Adrenal gland (tissue), 12 donors: ENCODE data around the gene LRRC19. TPM values are rescaled to one million over a fixed set of nuclear protein-coding genes. Genes with fewer than 3 reads are reported as not detected.

ENCODE experiments used
- DNase-seq, 7 donors: peaks; one replicate each; pipeline ENCODE4 v3.0.0-alpha.2; 2019 to 2020
- H3K27ac ChIP-seq, 5 donors: fragments of 200-600 bp; sonication (generic) in 4 of 5; 1 replicate in 3 of 5; 2 replicates in 2 of 5; pipeline versions ENCODE4 v1.5.1 to v1.8.0; 2016 to 2020; ENCODE audit warnings: mild to moderate bottlenecking in 1 of 5
- H3K27me3 ChIP-seq: fragments of 200-600 bp; 2 replicates; pipeline ENCODE4 v1.8.0; 2021
- H3K36me3 ChIP-seq, 2 donors: fragments of 200-600 bp; replicated peaks in 1 of 2; 1 replicate in 1 of 2; 2 replicates in 1 of 2; pipeline versions ENCODE4 v1.5.1 to v1.8.0; 2018 to 2022
- H3K4me1 ChIP-seq, 2 donors: fragments of 200-600 bp; replicated peaks in 1 of 2; 1 replicate in 1 of 2; 2 replicates in 1 of 2; pipeline versions ENCODE4 v1.5.1 to v1.8.0; 2018 to 2021
- H3K4me3 ChIP-seq, 4 donors: fragments of 200-600 bp; sonication (generic) in 3 of 4; one replicate each; pipeline ENCODE4 v1.5.1; 2016 to 2018
- H3K9me3 ChIP-seq, 3 donors: fragments of 200-600 bp; sonication (generic) in 1 of 3; replicated peaks in 1 of 3; 1 replicate in 2 of 3; 2 replicates in 1 of 3; pipeline versions ENCODE4 v1.5.1 to v1.8.0; 2016 to 2021
- POLR2A ChIP-seq, 2 donors: fragments of 450-650 bp; IDR thresholded peaks; one replicate each; pipeline ENCODE4 v1.6.1; 2017; ENCODE audit warnings: antibody characterized with exemption in 2 of 2, mild to moderate bottlenecking in 2 of 2, moderate library complexity in 1 of 2
- WGBS, 4 donors: extraction: QIAGEN DNeasy Blood & Tissue Kit in 2 of 4; methylation state at CpG; one replicate each; pipeline versions ENCODE4 v1.1.5 to v1.1.7; 2013 to 2017; 5-methylcytosine and 5-hydroxymethylcytosine counted together
- intact Hi-C, 2 donors: fragments of 100-400 bp; cut with DNase I; formaldehyde crosslinking; loops; one replicate each; pipeline versions ENCODE4 v1.14.1 to v1.15.0; 2022 to 2023
- polyA plus RNA-seq, 3 donors: library from polyadenylated mRNA; stranded (reverse); fragments of 200-250 nt in 2 of 3; fragments of 350-450 nt in 1 of 3; fragmentation: Illumina TruSeq in 1 of 3; extraction: RNeasy Lipid Tissue Mini Kit (QIAGEN cat#74804) in 1 of 3; gene quantifications; one replicate each; pipeline ENCODE4 v1.2.3, GENCODE V29; 2013 to 2014
- total RNA-seq, 9 donors: library from RNA; depleted of rRNA in 4 of 9; stranded (reverse); fragments of >200 nt in 4 of 9; fragments of 120-200 nt in 1 of 9; fragmentation: NEBNext Ultra II Directional in 1 of 9; extraction: Animal tissue kit (Norgen Biotek cat#: 25700) in 1 of 9; gene quantifications; one replicate each; pipeline versions ENCODE4 v1.1.0 to v1.2.4, GENCODE V29; 2013 to 2023
- TF ChIP-seq, protein P1 (sequence below), 6 experiments: fragments of 450-650 bp in 4 of 6; fragments of 200-600 bp in 2 of 6; sonication (generic) in 1 of 6; IDR thresholded peaks; 1 replicate in 5 of 6; 2 replicates in 1 of 6; pipeline versions ENCODE4 v1.5.1 to v1.8.0; 2016 to 2021; ENCODE audit warnings: antibody characterized with exemption in 6 of 6, mild to moderate bottlenecking in 2 of 6, moderate library complexity in 1 of 6
- donor health status: healthy with polysubstance abuse.
- donor health status: Bipolar disorder and iron deficiency.
- donor health status: DM: yes; HTN: yes; CAD: no.
- donor health status: DM: no; HTN: no; CAD: no.
- donor health status: DM: no; HTN: no; CAD: no.
- donor health status: DM: yes; HTN: yes; CAD: no.

LRRC19 gene
- total and polyA plus RNA-seq, 12 donors = not detected

DNA sequence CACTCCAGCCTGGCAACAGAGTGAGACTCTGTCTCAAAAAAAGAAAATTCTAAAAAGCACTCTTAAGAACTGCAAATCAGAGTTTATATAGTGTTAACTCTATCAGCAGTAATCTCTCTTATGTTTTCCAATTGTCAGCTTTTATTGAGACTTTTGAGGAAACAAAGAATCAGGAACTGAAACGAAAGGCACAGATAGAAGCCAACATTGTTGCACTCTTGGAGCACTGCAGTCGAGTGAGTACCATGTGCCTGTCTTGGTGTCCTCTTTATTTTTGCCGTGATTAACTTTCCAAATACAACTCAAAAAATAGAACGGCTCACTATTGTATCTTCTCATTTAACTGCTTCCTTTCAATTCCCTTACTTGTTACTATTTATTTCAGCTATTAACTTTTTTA, 41.7 kb upstream of the LRRC19 start:
- H3K4me1 ChIP-seq = no peaks in the 10 kb centered on the region
- H3K27ac ChIP-seq = no peak overlapping the region
- no peak for DNase-seq
- TF ChIP-seq, protein P1, sequence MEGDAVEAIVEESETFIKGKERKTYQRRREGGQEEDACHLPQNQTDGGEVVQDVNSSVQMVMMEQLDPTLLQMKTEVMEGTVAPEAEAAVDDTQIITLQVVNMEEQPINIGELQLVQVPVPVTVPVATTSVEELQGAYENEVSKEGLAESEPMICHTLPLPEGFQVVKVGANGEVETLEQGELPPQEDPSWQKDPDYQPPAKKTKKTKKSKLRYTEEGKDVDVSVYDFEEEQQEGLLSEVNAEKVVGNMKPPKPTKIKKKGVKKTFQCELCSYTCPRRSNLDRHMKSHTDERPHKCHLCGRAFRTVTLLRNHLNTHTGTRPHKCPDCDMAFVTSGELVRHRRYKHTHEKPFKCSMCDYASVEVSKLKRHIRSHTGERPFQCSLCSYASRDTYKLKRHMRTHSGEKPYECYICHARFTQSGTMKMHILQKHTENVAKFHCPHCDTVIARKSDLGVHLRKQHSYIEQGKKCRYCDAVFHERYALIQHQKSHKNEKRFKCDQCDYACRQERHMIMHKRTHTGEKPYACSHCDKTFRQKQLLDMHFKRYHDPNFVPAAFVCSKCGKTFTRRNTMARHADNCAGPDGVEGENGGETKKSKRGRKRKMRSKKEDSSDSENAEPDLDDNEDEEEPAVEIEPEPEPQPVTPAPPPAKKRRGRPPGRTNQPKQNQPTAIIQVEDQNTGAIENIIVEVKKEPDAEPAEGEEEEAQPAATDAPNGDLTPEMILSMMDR (IDR thresholded peaks at IDR 0.05) = no peak
- TF ChIP-seq POLR2A (IDR thresholded peaks at IDR 0.05) = no peak
- intact Hi-C loops = no loop called here
- WGBS, 4 donors = 69 to 85% (median 76%) methylated on average over 4 of the region's 4 CpGs
- H3K36me3 ChIP-seq = no peaks in the 10 kb centered on the region
- no peaks in the 10 kb centered on the region for H3K9me3 ChIP-seq
- no peak overlapping the region for H3K4me3 ChIP-seq
- no peaks in the 10 kb centered on the region for H3K27me3 ChIP-seq

GRCh38 chr9:27043176-27043575, 37.7 kb upstream of the LRRC19 start:
- TF ChIP-seq, protein P1 (IDR thresholded peaks at IDR 0.05) = no peak
- TF ChIP-seq POLR2A (IDR thresholded peaks at IDR 0.05) = no peak
- H3K36me3 ChIP-seq = no peaks in the 10 kb centered on the region
- WGBS, 4 donors = 94 to 98% (median 95%) methylated on average over 2 of the region's 2 CpGs
- intact Hi-C loops = no loop called here
- H3K4me1 ChIP-seq = no peaks in the 10 kb centered on the region
- H3K27ac ChIP-seq = no peak overlapping the region
- no peaks in the 10 kb centered on the region for H3K9me3 ChIP-seq
- H3K4me3 ChIP-seq = no peak overlapping the region
- DNase-seq = no peak
- H3K27me3 ChIP-seq = no peaks in the 10 kb centered on the region

DNA sequence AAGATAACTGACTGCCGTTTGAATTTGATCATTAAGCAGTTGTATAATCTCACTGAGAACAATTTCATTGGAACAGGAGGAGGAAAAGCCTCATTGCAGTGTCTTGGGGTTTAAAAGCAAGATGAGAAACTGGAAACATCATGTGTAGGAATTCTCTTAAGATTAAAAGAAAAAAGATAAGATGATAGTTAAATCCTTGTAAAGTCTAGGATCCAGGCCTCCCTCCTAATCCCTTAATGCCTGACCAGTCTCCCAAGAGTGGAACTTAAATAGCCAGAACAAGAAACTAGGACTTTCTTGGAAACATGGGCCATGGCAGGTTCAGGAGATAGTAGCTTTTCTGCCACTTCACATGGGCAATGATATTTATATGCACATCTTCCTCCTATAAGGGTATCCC, 37.0 kb upstream of the LRRC19 start:
- Histone ChIP-seq H3K36me3 (no peaks in the 10 kb centered on the region), H3K27me3 (no peaks in the 10 kb centered on the region), H3K9me3 (no peaks in the 10 kb centered on the region), H3K27ac (no peak overlapping the region), H3K4me3 (no peak overlapping the region), H3K4me1 (no peaks in the 10 kb centered on the region)
- TF ChIP-seq, protein P1 (IDR thresholded peaks at IDR 0.05) = no peak
- no peak for TF ChIP-seq POLR2A (IDR thresholded peaks at IDR 0.05)
- WGBS, 4 donors = 86 to 96% (median 90%) methylated on average over 1 of the region's 1 CpG
- intact Hi-C loops = no loop called here
- DNase-seq = no peak

GRCh38 chr9:27041746-27042145, 36.3 kb upstream of the LRRC19 start:
- H3K36me3 ChIP-seq = no peaks in the 10 kb centered on the region
- no peak for DNase-seq
- H3K27me3 ChIP-seq = no peaks in the 10 kb centered on the region
- H3K27ac ChIP-seq = no peak overlapping the region
- no peak overlapping the region for H3K4me3 ChIP-seq
- TF ChIP-seq, protein P1 (IDR thresholded peaks at IDR 0.05) = no peak
- TF ChIP-seq POLR2A (IDR thresholded peaks at IDR 0.05) = no peak
- H3K9me3 ChIP-seq = no peaks in the 10 kb centered on the region
- intact Hi-C loops = no loop called here
- H3K4me1 ChIP-seq = no peaks in the 10 kb centered on the region
